ENCODE measurements around the gene FYB2.

The FYB2 gene

DNA sequence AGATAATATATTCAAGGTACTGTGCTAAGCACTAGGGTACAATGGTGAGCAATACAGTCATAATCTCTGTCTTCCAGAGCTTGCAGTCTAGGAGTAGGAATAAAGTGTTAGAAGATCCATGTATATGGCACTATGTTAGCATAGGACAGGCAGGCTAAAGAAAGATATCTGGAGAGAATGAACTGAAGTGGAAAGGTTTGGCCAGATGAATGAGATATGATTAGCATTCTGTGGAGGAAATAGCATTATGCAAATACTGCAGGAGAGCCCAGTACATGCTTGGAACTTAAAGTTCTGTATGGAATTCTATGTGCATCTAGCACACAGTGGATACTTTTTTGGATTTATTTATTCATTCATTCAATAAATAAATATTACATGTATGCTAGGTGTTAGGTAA is 40.1 kb upstream of the FYB2 start:
- TF ChIP-seq OSR1 (CRISPR knock-in tag; IDR thresholded peaks at IDR 0.05) (no peak), BACH2 (CRISPR knock-in tag; IDR thresholded peaks at IDR 0.05; ENCODE audit: borderline replicate concordance) (no peak), PPARA (CRISPR knock-in tag; IDR thresholded peaks at IDR 0.05; ENCODE audit: borderline replicate concordance) (no peak)
- TF ChIP-seq, protein P1, sequence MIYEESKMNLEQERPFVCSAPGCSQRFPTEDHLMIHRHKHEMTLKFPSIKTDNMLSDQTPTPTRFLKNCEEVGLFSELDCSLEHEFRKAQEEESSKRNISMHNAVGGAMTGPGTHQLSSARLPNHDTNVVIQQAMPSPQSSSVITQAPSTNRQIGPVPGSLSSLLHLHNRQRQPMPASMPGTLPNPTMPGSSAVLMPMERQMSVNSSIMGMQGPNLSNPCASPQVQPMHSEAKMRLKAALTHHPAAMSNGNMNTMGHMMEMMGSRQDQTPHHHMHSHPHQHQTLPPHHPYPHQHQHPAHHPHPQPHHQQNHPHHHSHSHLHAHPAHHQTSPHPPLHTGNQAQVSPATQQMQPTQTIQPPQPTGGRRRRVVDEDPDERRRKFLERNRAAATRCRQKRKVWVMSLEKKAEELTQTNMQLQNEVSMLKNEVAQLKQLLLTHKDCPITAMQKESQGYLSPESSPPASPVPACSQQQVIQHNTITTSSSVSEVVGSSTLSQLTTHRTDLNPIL (CRISPR knock-in tag; IDR thresholded peaks at IDR 0.05; ENCODE audit: low read depth): no peak
- no peak for ATAC-seq

DNA sequence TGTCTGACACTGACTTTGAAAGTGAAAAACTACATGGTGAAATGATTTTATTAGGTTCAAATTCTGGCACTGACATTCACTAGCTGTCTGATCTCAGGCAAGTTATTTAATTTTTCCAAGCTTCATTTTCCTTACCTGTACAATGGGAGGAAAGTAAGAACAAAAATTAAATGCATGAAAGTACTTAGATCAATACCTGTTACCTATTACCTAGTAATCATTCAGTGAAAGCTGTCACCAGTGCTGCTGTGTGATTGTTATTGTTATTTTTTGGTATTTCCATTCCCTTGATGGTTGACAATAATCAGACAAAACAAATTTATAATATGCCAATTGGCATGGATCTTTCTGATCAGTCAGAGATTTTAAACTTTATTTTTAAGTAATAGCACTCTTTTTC is 37.0 kb upstream of the FYB2 start:
- TF ChIP-seq ZNF8 (CRISPR knock-in tag; IDR thresholded peaks at IDR 0.05) (no peak), ZFP3 (CRISPR knock-in tag; IDR thresholded peaks at IDR 0.05) (no peak), CSDC2 (CRISPR knock-in tag; IDR thresholded peaks at IDR 0.05) (no peak), TCF4 (CRISPR knock-in tag; IDR thresholded peaks at IDR 0.05; ENCODE audit: borderline replicate concordance) (no peak), TOX (CRISPR knock-in tag; IDR thresholded peaks at IDR 0.05; ENCODE audit: borderline replicate concordance) (no peak), ZNF565 (CRISPR knock-in tag; conservative IDR thresholded peaks at IDR 0.05; ENCODE audit: low read depth) (no peak), ZNF70 (CRISPR knock-in tag; IDR thresholded peaks at IDR 0.05) (no peak), ZC3H10 (CRISPR knock-in tag; IDR thresholded peaks at IDR 0.05) (no peak), RARB (CRISPR knock-in tag; IDR thresholded peaks at IDR 0.05) (no peak), ARNTL (CRISPR knock-in tag; IDR thresholded peaks at IDR 0.05; ENCODE audit: borderline replicate concordance, low read depth) (no peak), ISL1 (CRISPR knock-in tag; IDR thresholded peaks at IDR 0.05) (no peak), OSR1 (CRISPR knock-in tag; IDR thresholded peaks at IDR 0.05) (no peak), SNAI2 (CRISPR knock-in tag; IDR thresholded peaks at IDR 0.05) (no peak), ESRRG (CRISPR knock-in tag; IDR thresholded peaks at IDR 0.05) (no peak)
- TF ChIP-seq, protein P2, sequence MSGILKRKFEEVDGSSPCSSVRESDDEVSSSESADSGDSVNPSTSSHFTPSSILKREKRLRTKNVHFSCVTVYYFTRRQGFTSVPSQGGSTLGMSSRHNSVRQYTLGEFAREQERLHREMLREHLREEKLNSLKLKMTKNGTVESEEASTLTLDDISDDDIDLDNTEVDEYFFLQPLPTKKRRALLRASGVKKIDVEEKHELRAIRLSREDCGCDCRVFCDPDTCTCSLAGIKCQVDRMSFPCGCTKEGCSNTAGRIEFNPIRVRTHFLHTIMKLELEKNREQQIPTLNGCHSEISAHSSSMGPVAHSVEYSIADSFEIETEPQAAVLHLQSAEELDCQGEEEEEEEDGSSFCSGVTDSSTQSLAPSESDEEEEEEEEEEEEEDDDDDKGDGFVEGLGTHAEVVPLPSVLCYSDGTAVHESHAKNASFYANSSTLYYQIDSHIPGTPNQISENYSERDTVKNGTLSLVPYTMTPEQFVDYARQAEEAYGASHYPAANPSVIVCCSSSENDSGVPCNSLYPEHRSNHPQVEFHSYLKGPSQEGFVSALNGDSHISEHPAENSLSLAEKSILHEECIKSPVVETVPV (CRISPR knock-in tag; IDR thresholded peaks at IDR 0.05): no peak
- TF ChIP-seq, protein P3, sequence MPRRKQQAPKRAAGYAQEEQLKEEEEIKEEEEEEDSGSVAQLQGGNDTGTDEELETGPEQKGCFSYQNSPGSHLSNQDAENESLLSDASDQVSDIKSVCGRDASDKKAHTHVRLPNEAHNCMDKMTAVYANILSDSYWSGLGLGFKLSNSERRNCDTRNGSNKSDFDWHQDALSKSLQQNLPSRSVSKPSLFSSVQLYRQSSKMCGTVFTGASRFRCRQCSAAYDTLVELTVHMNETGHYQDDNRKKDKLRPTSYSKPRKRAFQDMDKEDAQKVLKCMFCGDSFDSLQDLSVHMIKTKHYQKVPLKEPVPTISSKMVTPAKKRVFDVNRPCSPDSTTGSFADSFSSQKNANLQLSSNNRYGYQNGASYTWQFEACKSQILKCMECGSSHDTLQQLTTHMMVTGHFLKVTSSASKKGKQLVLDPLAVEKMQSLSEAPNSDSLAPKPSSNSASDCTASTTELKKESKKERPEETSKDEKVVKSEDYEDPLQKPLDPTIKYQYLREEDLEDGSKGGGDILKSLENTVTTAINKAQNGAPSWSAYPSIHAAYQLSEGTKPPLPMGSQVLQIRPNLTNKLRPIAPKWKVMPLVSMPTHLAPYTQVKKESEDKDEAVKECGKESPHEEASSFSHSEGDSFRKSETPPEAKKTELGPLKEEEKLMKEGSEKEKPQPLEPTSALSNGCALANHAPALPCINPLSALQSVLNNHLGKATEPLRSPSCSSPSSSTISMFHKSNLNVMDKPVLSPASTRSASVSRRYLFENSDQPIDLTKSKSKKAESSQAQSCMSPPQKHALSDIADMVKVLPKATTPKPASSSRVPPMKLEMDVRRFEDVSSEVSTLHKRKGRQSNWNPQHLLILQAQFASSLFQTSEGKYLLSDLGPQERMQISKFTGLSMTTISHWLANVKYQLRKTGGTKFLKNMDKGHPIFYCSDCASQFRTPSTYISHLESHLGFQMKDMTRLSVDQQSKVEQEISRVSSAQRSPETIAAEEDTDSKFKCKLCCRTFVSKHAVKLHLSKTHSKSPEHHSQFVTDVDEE (CRISPR knock-in tag; IDR thresholded peaks at IDR 0.05): no peak
- TF ChIP-seq, protein P4, sequence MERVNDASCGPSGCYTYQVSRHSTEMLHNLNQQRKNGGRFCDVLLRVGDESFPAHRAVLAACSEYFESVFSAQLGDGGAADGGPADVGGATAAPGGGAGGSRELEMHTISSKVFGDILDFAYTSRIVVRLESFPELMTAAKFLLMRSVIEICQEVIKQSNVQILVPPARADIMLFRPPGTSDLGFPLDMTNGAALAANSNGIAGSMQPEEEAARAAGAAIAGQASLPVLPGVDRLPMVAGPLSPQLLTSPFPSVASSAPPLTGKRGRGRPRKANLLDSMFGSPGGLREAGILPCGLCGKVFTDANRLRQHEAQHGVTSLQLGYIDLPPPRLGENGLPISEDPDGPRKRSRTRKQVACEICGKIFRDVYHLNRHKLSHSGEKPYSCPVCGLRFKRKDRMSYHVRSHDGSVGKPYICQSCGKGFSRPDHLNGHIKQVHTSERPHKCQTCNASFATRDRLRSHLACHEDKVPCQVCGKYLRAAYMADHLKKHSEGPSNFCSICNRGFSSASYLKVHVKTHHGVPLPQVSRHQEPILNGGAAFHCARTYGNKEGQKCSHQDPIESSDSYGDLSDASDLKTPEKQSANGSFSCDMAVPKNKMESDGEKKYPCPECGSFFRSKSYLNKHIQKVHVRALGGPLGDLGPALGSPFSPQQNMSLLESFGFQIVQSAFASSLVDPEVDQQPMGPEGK (CRISPR knock-in tag; IDR thresholded peaks at IDR 0.05; ENCODE audit: borderline replicate concordance): no peak
- TF ChIP-seq, protein P5, sequence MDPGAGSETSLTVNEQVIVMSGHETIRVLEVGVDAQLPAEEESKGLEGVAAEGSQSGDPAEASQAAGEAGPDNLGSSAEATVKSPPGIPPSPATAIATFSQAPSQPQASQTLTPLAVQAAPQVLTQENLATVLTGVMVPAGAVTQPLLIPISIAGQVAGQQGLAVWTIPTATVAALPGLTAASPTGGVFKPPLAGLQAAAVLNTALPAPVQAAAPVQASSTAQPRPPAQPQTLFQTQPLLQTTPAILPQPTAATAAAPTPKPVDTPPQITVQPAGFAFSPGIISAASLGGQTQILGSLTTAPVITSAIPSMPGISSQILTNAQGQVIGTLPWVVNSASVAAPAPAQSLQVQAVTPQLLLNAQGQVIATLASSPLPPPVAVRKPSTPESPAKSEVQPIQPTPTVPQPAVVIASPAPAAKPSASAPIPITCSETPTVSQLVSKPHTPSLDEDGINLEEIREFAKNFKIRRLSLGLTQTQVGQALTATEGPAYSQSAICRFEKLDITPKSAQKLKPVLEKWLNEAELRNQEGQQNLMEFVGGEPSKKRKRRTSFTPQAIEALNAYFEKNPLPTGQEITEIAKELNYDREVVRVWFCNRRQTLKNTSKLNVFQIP (CRISPR knock-in tag; IDR thresholded peaks at IDR 0.05; ENCODE audit: borderline replicate concordance, low read depth): no peak
- no peak for ATAC-seq

DNA sequence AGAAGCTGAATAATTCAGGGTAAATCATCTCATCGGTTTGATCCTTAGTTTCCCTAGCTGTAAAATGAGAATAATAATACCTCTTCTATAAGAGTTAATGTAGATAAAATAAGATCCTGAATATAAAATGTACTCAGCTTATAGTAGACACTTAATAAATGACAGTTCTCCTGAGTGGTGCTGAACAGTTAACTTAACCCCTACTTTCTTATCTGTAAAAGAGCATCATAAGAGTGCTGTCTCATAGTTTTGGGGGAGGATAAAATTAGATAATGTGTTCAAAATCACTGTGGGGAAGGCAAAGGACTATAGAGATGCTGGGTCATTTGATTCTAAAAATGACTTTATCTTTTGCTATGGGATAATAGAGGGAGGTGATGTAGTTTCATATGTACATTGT is 36.0 kb upstream of the FYB2 start:
- no peak for ATAC-seq
- no peak for TF ChIP-seq ISL1 (CRISPR knock-in tag; IDR thresholded peaks at IDR 0.05)
- no peak for TF ChIP-seq ZFP3 (CRISPR knock-in tag; IDR thresholded peaks at IDR 0.05)
- TF ChIP-seq RARB (CRISPR knock-in tag; IDR thresholded peaks at IDR 0.05): no peak
- TF ChIP-seq OSR1 (CRISPR knock-in tag; IDR thresholded peaks at IDR 0.05): no peak
- TF ChIP-seq TCF4 (CRISPR knock-in tag; IDR thresholded peaks at IDR 0.05; ENCODE audit: borderline replicate concordance): no peak
- TF ChIP-seq, protein P4 (CRISPR knock-in tag; IDR thresholded peaks at IDR 0.05; ENCODE audit: borderline replicate concordance): no peak
- TF ChIP-seq, protein P1 (CRISPR knock-in tag; IDR thresholded peaks at IDR 0.05; ENCODE audit: low read depth): no peak
- TF ChIP-seq, protein P5 (CRISPR knock-in tag; IDR thresholded peaks at IDR 0.05; ENCODE audit: borderline replicate concordance, low read depth): no peak
- TF ChIP-seq ZFP30 (CRISPR knock-in tag; IDR thresholded peaks at IDR 0.05): no peak
- TF ChIP-seq GLIS3 (CRISPR knock-in tag; IDR thresholded peaks at IDR 0.05): no peak
- TF ChIP-seq PPARA (CRISPR knock-in tag; IDR thresholded peaks at IDR 0.05; ENCODE audit: borderline replicate concordance): no peak
